ENCODE measurements around the gene CUX1.

The CUX1 gene

GRCh38 chr7:102197599-102197998 lies 380.2 kb downstream of the CUX1 start:
- DNase-seq: no peak

GRCh38 chr7:102198417-102198956 lies 381.1 kb downstream of the CUX1 start:
- DNase-seq: no peak

DNA sequence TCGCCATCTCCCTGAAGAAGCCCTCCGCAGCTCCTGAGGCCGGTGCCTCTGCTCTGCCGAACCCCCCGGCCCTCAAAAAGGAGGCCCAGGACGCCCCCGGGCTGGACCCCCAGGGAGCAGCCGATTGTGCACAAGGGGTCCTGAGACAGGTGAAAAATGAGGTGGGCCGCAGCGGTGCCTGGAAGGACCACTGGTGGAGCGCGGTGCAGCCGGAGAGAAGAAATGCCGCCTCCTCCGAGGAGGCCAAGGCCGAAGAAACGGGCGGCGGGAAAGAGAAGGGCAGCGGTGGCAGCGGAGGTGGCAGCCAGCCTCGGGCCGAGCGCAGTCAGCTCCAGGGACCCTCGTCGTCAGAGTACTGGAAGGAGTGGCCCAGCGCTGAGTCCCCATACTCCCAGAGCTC lies 384.1 kb downstream of the CUX1 start:
- DNase-seq: no peak

- DNase-seq: no peak
Observed at GRCh38 chr7:102202556-102202955, 385.1 kb downstream of the CUX1 start.

DNA sequence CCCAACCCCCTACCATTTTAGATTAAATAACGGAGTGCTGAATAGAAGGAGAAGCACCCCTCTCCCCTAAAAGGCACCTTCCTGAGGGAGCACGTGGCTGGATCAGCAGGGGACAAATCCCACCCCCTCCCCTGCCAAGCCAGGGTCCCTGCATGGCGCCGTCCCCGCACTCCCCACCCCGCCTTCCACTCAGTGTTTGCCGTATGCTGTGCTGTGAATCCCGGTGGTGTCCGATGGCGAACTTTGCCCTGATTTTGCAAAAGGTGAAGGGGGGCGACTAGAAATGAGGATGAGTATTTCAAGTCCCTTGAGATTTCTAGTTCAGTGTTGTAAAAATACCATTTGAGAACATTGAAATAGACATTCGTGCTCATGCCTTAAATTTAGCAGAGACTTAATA lies 385.8 kb downstream of the CUX1 start:
- DNase-seq: no peak

GRCh38 chr7:102204212-102204611 lies 386.8 kb downstream of the CUX1 start:
- DNase-seq: no peak

DNA sequence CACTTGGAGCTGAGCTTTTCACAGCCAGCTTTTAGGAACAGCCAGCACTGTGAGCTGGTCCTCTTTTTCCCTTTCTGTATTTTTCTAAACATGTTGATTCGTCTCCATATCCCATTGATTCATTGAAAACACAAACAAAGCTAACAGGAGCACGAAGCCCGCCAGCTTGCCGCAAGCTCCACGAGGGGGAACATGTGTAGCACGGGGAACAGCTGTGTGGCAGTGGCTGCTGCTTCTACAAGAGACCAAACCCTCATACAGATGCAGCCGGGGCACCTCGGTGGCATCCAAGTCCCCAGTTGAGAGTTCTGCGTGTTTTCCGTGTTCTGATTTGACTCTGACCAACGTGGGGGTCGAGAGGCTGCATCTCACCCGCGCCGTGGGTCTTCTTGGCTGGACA lies 388.5 kb downstream of the CUX1 start:
- no peak for DNase-seq

- DNase-seq: no peak
Observed at GRCh38 chr7:102208826-102209225, 391.4 kb downstream of the CUX1 start.

- no peak for DNase-seq
Observed at GRCh38 chr7:102210787-102211186, 393.4 kb downstream of the CUX1 start.

GRCh38 chr7:102211590-102212550 lies 394.4 kb downstream of the CUX1 start:
- DNase-seq: no peak

GRCh38 chr7:102214477-102215072 lies 397.1 kb downstream of the CUX1 start:
- DNase-seq: no peak

DNA sequence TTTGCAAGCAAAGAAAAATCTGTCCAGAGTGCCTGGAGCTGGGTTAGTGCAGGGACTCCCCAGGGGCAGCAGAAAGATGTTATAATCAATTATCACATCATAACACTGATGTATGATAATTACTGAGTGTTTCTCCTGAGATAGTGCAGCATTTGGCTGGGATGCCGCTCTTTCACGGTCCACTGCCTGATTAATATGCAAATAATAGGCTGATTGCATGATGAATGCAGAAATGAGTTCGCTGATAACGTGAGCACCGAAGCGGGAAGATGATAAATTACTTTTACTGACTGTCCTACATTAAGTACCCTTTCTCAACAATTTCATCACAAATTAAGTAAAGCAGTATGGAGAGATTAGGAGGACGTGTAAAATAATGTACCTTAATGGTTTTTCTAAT lies 397.8 kb downstream of the CUX1 start:
- DNase-seq: no peak

GRCh38 chr7:102215711-102216110 lies 398.3 kb downstream of the CUX1 start:
- DNase-seq: no peak

GRCh38 chr7:102216573-102217314 lies 399.3 kb downstream of the CUX1 start:
- no peak for DNase-seq

DNA sequence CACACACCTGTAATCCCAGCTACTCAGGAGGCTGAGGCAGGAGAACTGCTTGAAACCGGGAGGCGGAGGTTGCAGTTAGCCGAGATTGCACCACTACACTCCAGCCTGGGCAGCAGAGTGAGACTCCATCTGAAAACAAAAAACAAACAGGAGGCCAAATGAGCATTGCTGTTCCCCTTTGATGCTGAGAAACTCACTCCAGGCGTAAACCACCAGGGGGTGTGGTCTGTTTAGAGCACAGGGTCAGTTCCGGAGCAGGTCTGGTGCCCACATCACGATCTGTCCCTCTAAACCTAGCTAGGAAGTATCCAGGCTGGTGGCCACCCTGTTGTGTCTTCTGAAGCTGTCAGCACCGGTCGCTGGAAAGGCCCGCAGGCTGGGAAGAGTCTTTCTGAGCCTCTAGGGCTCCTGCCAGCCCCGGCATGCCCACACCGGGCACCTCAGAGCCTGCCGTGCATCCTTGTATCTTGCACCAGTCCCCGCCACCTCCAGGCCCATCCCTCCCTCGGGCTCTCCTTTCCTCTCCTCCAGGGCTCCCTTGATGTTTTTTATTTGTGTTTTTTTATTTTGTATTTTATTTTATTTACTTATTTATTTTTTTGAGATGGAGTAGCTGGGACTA lies 402.9 kb downstream of the CUX1 start:
- DNase-seq: no peak

- no peak for DNase-seq
Observed at GRCh38 chr7:102220960-102221800, 403.8 kb downstream of the CUX1 start.

GRCh38 chr7:102221961-102222360 lies 404.5 kb downstream of the CUX1 start:
- no peak for DNase-seq

GRCh38 chr7:102222445-102222844 lies 405.0 kb downstream of the CUX1 start:
- no peak for DNase-seq

DNA sequence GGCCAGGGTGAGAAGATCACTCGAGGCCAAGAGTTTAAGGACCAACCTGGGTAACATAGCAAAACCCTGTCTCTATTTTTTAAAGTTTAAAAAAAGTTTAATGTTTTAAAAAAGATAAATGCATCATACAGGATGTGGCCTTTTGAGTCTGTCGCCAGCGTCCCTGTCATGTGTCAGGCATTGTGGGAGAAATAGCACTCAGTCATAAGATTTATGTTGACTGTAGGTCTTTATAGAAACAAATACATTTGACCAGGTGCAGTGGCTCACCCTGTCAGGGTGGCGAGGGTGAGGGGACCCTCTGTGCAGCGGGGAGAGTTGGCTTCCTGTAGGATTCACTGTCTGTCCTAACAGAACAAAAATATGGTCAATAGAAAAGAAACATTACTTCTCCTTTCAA lies 405.8 kb downstream of the CUX1 start:
- no peak for DNase-seq

GRCh38 chr7:102225025-102225424 lies 407.6 kb downstream of the CUX1 start:
- no peak for DNase-seq

DNA sequence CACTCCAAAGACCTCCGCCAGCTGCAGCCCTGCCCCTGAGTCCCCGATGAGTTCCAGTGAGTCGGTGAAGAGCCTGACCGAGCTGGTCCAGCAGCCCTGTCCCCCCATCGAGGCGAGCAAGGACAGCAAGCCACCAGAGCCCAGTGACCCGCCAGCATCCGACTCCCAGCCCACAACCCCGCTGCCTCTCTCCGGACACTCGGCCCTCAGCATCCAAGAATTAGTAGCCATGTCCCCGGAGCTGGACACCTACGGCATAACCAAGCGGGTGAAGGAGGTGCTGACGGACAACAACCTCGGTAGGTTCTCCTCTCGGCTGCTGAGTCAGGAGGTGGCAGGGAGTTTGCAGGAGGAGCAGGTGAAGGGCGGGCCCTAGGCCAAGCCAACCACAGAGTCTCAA lies 409.9 kb downstream of the CUX1 start:
- no peak for DNase-seq

GRCh38 chr7:102228935-102229334 lies 411.5 kb downstream of the CUX1 start:
- DNase-seq: no peak
